Measurements from ENCODE around the gene SLC6A9. TPM values are rescaled to one million over a fixed set of nuclear protein-coding genes. Genes with fewer than 3 reads are reported as not detected.

The SLC6A9 gene
- total and polyA plus RNA-seq, 2 donors (not counting 1 experiment from before 2014, with no cell fraction given), result 0.28 to 5.5 TPM

GRCh38 chr1:43969746-43970466 lies 61.4 kb downstream of the SLC6A9 start, which contains the start of gene DPH2:
Gene DPH2 (plus strand): TSS chr1:43970010. CDS start chr1:43970176, 166 bp downstream.
- ChIA-PET CTCF (interaction anchor here (0.7 to 1.7 kb wide), 4 partner anchors 23 to 36 kb away, joined by 3 to 4 read pairs (median 4); partner anchors contain the start of genes ARTN and IPO13), POLR2A (interaction anchor here (0.6 to 0.7 kb wide), 2 partner anchors 10 to 23 kb away, joined by 3 to 4 read pairs; partner anchors contain the start of gene IPO13)
- 2% methylated on average over 42 of the region's 47 CpGs for WGBS (ENCODE audit: insufficient coverage)
- Histone ChIP-seq H3K9ac (ENCODE audit: low read length) (peak within 1 kb of the TSS; percentile 81), H4K20me1 (ENCODE audit: control insufficient read depth, insufficient read depth, low read length, poor library complexity, severe bottlenecking) (peaks cover 10% of the 10 kb centered on the region), H3K27ac (ENCODE audit: low read length in 2 of 2) (peak within 1 kb of the TSS in 1 of 2 donors; percentile 60), H3K36me3 (replicated peaks in 1 of 2; ENCODE audit: control extremely low read depth in 1 of 2, control insufficient read depth in 1 of 2, extremely low read depth in 1 of 2, insufficient read depth in 2 of 2, low read length in 1 of 2) (peaks cover 0 to 10% of the 10 kb centered on the region in 2 experiments), H3K9me3 (ENCODE audit: control extremely low read depth in 1 of 3, control insufficient read depth in 2 of 3, insufficient read depth in 1 of 3, low read length in 2 of 3) (no peaks in the 10 kb centered on the region), H3K79me2 (ENCODE audit: control insufficient read depth, insufficient read depth, low read length) (peaks cover 23% of the 10 kb centered on the region), H2AFZ (ENCODE audit: insufficient read depth, low read depth, low read length, poor library complexity, severe bottlenecking) (peak within 1 kb of the TSS; percentile 81), H3K4me3 (ENCODE audit: control extremely low read depth in 1 of 5, extremely low read depth in 1 of 5, insufficient read depth in 1 of 5, low read depth in 2 of 5, low read length in 4 of 5) (peak within 1 kb of the TSS; percentile 62 to 96 (median 92)), H3K4me2 (replicated peaks; ENCODE audit: low read depth, low read length, poor library complexity, severe bottlenecking) (peak within 1 kb of the TSS; percentile 96), H3K27me3 (replicated peaks in 1 of 4; ENCODE audit: control extremely low read depth in 1 of 4, control insufficient read depth in 3 of 4, insufficient read depth in 4 of 4, low read length in 3 of 4) (no peaks in the 10 kb centered on the region), H3K4me1 (ENCODE audit: control insufficient read depth in 2 of 2, insufficient read depth in 2 of 2, low read length in 2 of 2) (peaks cover 17 to 30% of the 10 kb centered on the region in 2 donors)
- H3K9me3 Mint-ChIP-seq (ENCODE audit: insufficient read depth), result no peaks in the 10 kb centered on the region
- peak within 1 kb of the TSS; percentile 79 for H3K27ac Mint-ChIP-seq
- ATAC-seq (ENCODE audit: low read depth) (peak; percentile 85), DNase-seq (peak; percentile 95)
- H3K4me3 Mint-ChIP-seq, result peak within 1 kb of the TSS; percentile 95
- TF ChIP-seq CTCF (IDR thresholded peaks at IDR 0.05) (no peak), EZH2 (IDR thresholded peaks at IDR 0.05; ENCODE audit: borderline replicate concordance, insufficient read depth, low read depth, low read length, poor library complexity, severe bottlenecking) (no peak)
- intact Hi-C loops (cut with micrococcal nuclease), result loop anchor here (1.0 to 10.0 kb wide), 4 partner anchors 24 to 1515 kb away; partner anchors contain the start of genes IPO13, KDM4A, PPCS and ST3GAL3
- no peaks in the 10 kb centered on the region for H3K27me3 Mint-ChIP-seq
- H3K4me1 Mint-ChIP-seq, result peaks cover 37% of the 10 kb centered on the region

All from B cell (primary cell).